GM18909 (cell line): ENCODE measurements around the gene SERPINA5.
"Not testable (repeated sequence)": the region's sequence is repeated elsewhere in the genome, so short reads cannot be mapped to it uniquely, and the experiment has no call there.

ENCODE experiments used
- ATAC-seq: cut with Tn5 transposase; IDR thresholded peaks from one replicate; pipeline ENCODE4 v1.9.1; 2021; ENCODE audit warnings: mild to moderate bottlenecking; ENCODE audit not compliant: unreplicated experiment, poor library complexity

Gene SERPINA5

DNA sequence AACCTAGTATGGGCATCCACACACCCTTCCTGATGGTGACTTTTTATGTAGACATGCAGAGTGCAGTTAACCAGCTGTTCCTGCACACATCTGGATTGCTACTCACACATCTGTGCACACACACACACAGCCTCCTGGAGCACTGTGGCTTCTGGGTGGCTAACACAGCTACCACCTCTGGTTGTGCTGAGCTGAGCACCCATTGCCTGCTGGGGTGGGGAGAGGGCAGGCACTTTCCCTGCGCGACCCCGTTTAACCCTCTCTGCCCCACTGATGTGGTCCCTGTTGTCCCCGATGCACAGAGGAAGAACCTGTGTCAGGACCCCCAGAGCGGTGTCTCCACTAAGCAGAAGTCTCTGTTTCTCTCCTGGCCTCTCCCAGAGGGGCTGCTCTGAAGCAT, 16.6 kb downstream of the SERPINA5 start:
- no peak for ATAC-seq

DNA sequence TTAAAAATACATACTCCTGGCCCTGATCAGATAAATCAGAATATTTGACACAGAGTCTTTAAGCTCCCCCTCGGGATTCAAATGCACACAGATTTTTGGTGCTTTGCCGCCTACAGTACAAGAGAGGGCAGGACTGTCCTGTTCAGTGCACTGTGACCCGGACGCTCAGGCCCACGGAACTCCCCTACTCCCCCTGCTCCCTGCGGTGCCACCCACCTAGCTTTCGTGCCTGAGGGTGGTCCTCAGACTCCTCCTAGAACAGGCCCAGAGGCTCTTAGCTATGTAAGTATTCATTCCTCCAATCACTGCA, 17.2 kb downstream of the SERPINA5 start:
- no peak for ATAC-seq

DNA sequence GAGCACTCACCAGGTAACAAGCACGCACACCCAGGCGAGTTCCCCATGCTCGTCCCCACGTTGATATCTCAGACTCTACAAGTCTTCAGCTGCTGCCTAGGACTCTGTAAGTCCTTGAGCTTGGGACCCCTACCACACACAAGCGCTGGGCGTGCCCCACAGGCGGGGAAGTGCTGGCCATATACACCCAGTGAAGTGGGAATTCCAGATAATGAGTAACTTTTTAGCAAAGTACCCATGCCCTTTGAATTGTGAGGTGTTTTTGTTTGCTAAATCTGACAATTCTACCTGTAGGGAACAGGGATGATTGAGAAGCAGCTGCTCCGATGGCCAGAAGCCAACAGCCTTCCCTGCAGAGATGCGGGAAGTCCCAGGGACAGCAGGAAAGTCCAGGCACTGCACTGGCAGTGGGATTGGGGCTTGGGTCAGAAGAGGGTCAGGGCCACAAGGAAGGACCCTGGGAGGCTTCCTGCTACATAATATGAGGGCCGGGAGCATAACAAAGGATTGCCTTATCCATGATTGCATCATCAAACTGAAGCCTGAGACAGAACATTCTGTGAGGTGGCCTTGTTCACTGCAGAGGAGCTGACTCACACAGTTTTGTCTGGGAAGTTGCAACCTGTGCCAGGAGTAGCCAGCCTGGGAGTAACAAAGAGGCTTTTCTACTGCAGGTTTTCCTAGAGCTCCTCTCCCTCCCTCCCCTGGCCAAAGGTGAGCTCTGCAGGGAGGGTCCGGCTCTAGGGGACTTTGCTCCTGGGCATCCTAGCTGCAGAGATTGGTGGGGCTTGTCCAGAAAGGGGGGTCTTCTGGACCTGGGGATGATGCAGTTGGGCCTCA, 17.8 kb downstream of the SERPINA5 start:
- ATAC-seq: no peak

DNA sequence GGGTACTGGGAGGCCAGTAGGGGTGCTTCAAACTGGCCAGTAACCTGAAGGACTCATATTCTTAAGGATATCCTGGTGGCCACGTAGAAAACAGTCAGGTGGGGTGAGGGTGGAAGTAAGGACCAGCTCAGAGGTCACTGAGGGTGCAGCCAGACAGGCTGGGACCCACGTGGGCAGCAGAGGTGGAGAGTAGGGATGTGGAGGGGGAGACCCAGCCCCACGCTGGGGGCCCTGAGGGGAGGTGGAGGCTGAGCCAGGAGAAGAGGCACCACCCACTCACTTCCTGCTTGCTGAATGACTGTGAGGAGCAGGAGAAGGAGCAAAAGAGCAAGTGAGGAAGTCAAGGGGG, 18.4 kb downstream of the SERPINA5 start:
- no peak for ATAC-seq

DNA sequence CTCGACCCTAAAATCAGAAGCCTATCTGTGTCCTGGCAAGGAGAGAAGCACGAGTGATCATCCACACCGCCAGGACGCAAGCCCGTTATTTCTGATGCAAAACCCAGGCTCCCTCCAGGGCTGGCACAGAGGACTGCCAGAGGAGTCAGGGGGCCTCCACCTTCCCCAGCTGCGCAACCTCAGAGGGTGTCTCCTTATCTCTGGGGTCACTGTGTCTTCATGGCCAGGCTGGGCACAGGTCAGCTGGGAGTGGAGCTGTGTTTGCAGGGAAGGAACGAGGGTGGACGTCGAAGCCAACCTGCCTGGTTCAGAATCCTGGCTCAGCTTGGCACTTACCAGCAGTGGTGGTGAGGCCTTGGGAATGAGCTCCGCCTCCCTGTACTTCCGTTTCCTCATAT, 18.9 kb downstream of the SERPINA5 start:
- no peak for ATAC-seq

DNA sequence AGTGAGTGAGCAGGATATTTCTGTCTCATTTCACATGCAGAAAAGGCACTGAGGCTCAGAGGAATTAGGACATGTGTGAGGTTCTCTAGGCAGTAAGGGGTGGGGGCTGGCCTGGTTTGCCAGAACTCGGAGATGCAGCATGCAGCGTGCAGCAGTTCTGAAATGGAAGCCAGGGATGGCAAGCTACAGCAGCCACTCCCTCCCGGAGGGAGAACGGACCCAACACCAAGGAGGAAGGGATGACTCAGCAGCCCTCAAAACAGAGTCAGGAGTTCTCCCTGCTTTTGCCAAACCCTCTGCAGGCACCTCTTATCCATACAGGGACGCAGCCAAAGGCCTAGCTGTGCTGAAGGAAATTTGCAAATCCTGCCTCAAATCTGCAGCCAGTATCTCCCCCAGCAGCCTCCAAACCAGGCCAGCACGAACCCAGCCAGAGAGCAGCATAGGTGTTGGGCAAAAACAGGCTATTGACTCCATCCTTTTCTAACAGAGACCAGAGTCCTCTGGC, 20.7 kb downstream of the SERPINA5 start:
- ATAC-seq: no peak

DNA sequence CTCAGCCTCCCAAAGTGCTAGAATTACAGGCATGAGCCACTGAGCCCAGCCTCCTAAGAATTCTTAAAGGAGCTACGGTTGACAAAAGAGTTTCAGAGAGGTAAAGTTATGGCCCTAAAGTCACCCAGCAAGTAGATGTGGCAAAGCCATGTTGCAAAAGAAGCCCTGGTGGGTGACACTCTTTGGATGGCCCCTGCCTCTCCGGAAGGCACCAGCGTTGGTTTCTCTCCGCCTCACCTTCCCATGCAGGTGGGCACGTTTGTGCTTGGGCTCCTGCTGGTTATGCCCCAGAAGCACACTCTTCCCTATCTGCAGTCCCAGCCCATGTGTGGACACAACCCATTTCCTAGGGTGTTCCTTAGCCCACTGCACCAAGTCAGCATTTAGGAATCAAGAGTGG, 21.5 kb downstream of the SERPINA5 start:
- ATAC-seq: no peak

DNA sequence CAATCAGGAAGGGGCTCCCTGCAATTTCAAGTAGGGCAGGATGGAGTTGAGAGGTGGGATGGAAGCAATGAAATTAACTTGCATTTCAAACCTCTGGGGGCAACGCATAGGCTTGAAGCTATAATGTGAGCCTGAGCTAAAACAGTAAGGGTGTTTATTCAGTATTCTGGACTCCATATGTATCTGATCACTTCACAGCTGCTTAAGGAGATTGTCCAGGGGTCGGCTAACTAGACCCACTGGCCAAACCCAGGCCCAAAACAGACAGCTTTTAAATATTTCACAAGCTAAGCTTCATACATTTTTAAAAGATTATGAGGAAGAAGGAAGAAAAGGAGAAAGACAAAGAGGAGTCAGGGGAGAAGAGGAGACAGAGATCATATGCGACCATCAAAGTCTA, 24.1 kb downstream of the SERPINA5 start:
- ATAC-seq: no peak

DNA sequence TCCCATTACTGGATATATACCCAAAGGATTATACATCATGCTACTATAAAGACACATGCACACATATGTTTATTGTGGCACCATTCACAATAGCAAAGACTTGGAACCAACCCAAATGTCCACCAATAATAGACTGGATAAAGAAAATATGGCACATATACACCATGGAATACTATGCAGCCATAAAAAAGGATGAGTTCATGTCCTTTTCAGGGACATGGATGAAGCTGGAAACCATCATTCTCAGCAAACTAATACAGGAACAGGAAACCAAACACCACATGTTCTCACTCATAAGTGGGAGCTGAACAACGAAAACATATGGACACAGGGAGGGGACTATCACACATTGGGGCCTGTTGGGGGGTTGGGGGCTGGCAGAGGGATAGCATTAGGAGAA, 27.7 kb downstream of the SERPINA5 start:
- ATAC-seq: not testable (repeated sequence)

DNA sequence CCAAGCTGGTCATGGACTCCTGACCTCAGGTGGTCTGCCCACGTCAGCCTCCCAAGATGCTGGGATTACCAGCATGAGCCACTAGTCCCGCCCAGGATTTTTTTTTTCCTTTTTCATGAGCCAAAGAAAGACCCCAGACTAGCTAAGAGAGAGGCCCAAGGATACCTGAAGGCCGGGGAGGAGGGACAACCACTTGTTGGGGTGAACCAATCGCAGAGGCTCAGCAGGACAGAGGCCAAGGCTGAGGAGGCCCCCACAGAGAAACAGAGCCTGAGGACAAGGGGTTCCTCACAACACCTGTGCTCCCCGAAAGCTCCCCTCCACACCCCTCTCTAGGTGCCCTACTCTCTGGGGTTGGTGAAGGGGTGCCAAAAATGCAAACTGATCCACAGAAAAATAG, 30.0 kb downstream of the SERPINA5 start:
- ATAC-seq: no peak

DNA sequence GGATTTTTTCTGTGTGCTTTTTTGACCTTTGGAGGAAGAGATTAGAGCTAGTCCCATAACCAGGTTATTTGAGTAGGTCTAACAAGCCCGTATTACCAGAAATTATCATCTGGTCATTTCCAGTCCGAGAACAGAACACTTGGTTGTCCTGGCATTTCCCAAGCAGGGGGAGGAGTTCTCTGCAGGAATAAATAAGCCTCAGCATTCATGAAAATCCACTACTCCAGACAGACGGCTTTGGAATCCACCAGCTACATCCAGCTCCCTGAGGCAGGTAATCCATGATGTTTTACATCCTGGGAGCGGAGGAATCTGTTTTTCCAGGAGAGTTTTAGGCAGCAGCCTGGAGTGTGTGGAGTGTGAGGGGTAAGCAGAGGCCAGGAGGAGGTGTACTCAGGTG, 30.9 kb downstream of the SERPINA5 start, which contains the start of gene SERPINA3:
TSS of gene SERPINA3 (plus strand) at position 218 of the 400 bp plus-strand sequence. CDS start 2,051 bp downstream, outside the sequence.
- no peak for ATAC-seq

DNA sequence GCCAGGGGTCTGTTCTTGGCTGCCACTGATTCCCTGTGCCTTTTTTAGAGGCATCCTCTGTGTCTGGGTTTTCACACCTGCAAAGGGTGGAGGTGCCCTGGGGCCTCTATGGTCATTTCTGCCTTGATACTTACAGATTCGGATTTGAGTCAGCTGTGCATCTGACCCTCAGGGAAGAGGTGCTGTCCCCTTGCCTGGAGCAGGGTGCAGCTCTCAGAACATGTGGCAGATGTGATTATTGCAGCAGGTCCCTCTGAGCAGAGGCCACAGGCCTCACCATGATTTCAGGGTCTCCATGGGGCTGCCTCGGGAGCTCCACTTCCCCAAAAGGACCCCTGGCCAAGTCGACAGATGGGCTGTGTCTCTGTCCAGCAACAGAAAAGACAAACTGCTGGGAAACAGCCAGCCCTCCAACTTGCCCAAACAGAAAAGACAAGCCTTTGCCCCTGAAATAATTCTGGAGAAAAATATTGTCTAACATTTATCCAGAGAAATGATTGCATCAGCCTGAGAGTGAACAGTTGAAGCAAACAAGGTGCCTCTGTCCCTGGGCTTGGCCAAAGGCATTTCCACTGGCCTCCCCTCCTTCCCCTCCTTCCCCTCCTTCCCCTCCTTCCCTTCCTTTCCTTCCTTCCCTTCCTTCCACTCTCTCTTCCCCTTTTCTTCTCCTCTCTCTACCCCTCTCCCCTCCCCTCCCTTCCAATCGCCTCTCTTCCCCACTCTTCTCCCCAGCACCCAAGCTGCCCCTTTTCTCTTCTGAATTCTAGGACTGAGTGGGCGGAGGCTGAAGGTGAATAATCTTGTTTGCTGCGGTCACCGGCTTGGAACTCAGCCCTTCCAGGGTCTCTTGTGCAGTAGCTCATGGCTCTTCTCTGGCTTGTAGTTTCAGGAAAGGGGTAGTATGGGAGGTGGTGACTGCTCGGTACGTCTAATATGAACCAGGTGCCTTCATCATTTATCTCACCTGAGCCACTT, 31.6 kb downstream of the SERPINA5 start:
- ATAC-seq: no peak

DNA sequence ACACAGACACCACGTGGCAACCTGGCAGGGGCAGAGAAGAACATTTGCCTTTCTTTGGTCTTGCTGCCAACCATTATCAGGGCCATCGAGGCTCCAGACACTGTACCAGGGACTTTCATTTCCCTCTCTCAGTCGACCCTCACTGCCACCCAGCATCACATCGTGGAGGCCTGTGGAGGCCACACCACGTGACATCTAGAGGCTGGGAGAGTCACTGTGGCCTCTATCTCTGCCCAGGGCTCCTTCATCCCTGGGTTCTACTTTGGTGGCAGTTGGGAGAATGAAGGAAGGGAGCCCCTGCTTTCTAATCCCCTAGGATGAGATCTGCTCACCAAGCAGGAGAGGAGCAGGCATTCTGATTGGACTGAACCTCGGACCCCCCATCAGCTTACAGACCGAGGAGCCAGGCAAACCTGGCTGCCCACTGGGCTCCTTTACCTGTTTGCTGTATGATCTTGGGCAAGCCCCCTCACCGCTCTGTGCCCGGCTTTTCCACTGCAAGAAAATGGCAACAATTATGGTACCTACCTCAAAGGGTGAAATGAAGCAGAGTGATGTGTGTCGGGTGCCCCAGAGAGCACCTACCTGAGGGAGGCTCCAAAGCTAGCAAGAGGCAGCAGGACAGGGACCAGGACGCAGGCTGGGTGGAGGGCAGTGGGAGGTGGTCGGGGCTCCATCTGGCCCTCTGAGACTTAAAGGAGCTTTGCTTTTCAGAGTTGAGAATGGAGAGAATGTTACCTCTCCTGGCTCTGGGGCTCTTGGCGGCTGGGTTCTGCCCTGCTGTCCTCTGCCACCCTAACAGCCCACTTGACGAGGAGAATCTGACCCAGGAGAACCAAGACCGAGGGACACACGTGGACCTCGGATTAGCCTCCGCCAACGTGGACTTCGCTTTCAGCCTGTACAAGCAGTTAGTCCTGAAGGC, 32.8 kb downstream of the SERPINA5 start:
- ATAC-seq: no peak

DNA sequence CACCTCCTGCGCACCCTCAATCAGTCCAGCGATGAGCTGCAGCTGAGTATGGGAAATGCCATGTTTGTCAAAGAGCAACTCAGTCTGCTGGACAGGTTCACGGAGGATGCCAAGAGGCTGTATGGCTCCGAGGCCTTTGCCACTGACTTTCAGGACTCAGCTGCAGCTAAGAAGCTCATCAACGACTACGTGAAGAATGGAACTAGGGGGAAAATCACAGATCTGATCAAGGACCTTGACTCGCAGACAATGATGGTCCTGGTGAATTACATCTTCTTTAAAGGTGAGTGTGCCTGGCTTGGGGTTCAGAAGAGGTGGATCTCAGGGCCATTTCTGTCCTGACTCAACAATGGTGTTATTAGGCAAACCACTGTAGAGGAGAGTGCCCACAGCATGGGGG, 33.6 kb downstream of the SERPINA5 start:
- no peak for ATAC-seq

DNA sequence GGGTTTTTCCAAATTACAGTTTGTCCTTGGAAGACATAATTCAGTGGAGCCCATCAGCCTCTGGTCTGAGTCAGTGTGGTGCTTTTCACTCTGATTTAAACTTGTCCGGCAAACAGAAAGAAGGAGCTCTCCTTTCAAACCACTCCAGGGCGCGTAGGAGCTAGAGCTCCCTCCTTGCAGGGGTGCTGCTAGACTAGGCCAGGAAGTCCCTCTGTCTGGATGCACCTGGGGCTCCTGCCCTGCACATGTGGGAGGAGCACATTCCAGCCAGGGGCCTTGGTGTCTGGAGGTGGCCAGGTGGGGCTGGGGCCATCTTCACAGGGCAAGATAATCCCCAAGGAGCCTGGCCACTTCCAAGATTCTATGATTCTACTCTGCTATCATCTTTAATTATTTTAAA, 34.0 kb downstream of the SERPINA5 start:
- no peak for ATAC-seq

DNA sequence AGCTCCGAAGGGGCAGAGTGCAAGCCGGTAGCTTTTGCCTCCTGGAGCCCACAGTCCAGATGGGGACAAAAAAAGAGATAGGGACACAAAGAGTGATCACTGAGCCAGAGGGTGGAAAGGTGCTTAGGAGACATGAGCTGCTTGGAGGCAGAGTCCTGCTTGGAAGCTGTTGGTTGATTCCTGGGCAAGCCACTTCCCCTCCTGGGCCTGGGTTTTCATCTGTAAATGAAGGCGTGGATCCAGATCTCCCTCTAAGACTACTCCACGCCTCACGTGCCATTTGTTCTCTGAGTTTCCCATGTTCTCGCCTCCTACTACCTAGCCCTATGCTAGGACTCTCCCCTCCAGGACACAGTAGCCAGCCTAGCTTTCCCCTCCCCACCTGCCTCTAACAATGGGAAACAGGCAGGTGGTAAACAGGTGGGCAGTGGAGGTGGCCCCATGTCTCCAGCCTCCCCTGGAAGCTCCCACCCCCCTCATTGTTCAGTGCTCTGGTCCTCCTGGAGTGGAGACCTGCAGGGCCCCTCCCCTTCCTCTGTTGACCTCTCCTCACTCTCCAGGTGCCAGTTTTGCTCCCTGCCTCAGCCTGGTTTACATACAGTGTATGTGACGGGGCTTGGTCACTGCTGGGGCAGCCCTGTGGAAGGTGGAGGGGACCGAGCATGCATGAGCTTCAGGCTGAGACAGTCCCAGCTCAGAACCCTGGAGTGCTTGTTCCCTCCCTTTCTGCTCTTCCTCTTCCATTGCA, 34.8 kb downstream of the SERPINA5 start:
- ATAC-seq: no peak

DNA sequence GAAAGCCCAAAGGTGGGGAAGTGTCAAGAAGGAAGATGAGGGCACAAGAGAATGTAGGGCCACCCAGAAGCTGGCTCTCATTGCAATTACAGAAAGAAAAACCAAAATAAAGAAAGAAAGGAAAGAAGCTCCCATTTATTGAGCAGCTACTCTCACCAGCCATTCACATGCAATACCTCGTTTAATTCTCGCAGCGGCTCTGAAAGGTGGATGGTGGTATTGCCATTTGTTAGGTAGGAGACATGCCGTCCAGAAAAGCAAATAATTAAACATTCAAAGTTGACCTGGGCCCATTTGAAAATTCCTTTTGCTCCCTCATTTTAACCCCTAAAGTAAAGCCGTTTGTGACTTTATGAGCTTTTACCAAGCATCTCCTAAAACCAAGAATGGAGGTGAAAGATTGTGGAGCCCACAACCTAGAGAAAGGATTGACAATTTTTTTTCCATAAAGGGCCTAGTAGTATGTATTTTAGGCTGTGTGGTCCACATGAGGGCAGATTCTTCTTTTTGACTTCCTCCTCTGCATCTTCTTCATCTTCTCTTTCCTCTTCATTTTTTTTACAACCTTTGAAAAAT, 36.2 kb downstream of the SERPINA5 start:
- ATAC-seq: no peak

DNA sequence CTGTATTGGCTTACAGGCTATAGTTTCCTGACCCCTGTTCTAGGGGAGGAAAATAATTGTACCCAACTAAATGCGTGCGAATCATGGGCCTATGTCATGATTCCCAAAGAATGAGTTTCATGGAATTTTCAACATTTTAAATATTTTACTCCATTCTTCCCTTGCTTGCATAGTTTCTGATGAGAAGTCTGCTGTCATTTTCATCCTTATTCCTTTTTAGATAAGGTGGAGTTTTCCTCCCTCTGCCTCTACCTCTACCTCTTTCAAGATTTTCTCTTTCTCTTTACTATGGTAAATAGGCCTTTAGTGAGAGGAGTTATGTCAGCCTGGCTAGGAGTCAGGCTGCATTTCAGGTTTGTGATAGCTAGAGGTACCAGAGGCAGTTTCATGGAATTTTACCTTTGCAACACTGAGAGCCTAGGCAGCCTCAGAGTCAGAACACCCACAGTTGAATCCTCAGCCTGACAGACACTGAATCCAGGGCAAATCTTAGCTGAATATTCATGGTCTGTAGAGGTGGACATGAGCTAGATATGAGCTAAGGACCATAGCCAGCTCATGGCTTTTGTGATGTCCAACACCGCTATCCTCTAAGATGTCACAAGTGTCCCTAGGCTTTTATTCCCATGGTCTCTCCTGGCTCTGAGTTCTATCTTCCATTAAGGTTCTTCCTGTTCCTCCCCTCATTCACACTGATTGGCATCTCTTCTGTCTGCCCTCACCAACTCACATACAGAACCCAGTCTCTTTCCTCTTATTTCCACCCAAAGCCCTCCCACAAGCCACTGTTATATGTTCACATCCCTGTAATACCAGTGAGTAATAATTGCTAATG, 37.0 kb downstream of the SERPINA5 start:
- no peak for ATAC-seq
